VCaP (cell line): Measurements from ENCODE around the gene CBX3.
"Not testable (repeated sequence)": the region's sequence is repeated elsewhere in the genome, so short reads cannot be mapped to it uniquely, and the experiment has no call there.

Experiments
- H3K27ac ChIP-seq: fragments of 450-650 bp; 2 replicates; pipeline ENCODE4 v1.5.1; 2017
- TF ChIP-seq, protein P1 (sequence below): fragments of 450-650 bp; conservative IDR thresholded peaks from 2 replicates; pipeline ENCODE4 v1.5.1; 2017; ENCODE audit warnings: mild to moderate bottlenecking, moderate library complexity

Gene CBX3

DNA sequence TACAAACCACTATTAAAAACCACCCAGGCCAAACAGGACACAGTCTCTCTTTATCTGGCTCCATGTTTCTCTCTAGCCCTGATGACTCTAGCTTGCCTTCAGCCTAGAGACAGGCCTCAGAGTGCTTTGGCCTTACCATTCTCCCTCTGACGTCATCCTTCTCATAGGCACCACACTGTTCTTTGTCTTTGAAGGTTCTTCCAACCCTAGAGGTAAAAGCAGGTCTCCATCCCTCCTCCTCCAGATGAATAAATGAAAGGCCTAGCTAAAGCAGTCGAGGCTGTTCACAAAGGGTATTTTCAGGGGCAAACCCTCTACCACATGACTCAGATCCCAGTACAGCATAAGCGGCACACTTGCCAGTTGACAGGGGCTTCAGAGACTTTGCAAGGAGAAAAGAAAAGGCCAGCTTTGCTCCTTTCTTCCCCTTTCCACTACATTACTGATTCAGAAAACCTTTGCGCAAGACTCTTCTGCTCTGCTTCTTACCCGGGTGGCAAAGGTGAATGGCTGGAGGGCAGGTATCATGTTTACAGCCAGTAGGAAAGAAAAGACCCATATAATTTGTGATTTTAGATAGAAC is 34.8 kb upstream of the CBX3 start:
- peak overlapping the region; percentile 85 for H3K27ac ChIP-seq

DNA sequence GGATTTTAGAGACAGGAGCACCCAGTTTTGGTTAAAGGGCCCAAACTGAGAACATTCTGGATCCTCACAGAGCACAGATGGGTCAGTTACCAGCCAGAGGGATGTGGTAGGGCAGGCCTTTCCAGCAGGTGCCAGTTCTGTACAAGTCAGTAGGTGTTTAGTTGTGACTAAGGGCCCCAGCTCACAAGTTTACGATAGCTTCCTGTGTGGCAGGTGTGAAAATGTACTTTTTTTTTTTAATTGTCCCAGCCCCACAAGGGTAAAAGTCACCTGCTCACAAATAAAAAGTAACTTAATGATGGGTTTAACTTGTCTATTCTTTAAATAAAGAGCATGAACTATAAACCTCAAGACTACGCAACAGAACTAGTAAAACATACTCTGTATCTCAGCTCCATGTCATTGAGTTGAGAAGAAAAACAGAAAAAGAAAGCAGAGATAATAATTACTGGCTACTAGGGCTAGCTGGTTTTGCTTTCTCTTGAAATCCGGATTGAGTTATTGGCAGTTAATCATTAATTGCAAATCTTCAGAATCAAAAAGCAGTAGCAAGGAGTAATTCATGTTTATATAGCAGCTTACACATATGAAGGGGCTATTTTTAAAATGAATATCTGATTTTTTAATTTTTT is 34.1 kb upstream of the CBX3 start:
- TF ChIP-seq, protein P1, sequence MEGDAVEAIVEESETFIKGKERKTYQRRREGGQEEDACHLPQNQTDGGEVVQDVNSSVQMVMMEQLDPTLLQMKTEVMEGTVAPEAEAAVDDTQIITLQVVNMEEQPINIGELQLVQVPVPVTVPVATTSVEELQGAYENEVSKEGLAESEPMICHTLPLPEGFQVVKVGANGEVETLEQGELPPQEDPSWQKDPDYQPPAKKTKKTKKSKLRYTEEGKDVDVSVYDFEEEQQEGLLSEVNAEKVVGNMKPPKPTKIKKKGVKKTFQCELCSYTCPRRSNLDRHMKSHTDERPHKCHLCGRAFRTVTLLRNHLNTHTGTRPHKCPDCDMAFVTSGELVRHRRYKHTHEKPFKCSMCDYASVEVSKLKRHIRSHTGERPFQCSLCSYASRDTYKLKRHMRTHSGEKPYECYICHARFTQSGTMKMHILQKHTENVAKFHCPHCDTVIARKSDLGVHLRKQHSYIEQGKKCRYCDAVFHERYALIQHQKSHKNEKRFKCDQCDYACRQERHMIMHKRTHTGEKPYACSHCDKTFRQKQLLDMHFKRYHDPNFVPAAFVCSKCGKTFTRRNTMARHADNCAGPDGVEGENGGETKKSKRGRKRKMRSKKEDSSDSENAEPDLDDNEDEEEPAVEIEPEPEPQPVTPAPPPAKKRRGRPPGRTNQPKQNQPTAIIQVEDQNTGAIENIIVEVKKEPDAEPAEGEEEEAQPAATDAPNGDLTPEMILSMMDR: no peak
- peak overlapping the region; percentile 85 for H3K27ac ChIP-seq

More for the DNA sequence above, 34.8 kb upstream of the CBX3 start:
- TF ChIP-seq, protein P1: no peak

DNA sequence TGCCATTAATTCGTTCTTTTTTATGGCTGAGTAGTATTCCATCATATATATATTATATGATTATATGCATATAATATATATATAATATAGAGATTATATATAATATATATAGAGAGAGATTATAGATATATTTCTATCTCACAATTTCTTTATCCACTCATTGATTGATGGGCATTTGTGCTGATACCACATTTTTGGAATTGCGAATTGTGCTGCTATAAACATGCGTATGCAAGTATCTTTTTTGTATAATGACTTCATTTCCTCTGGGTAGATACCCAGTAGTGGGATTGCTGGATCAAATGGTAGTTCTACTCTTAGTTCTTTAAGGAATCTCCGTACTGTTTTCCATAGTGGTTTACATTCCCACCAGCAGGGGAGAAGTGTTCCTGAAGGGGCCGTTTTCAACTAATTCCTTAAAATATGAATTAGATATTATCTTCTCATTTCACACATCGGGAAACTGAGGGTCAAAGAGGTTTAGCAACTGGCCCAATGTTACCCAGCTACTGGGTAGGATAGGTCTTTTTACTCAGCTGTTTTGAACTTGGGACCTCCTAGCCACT is 33.0 kb upstream of the CBX3 start:
- TF ChIP-seq, protein P1: no peak
- peak overlapping the region; percentile 85; the same call in 1 of the 2 replicates for H3K27ac ChIP-seq

DNA sequence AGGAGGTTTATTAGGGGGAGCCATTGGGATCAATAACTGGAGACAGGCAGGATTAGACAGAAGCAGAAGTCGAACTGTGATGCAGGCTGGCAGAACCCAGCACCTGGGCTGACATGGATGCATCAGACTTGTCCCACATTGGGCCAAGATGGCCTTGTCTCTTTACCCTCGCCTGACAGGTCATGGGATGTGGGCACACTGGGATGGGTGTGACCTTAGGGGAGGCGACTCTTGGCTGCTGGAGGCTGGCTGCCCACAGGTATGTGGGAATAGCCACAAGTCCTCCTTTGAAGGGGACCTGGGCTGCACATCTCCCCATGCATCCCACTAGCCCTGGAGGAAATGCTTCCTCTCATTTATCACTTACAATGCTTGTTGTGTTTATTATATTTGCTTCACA is 32.3 kb upstream of the CBX3 start:
- TF ChIP-seq, protein P1: no peak
- H3K27ac ChIP-seq: no peak overlapping the region; the same call in 1 of the 2 replicates

DNA sequence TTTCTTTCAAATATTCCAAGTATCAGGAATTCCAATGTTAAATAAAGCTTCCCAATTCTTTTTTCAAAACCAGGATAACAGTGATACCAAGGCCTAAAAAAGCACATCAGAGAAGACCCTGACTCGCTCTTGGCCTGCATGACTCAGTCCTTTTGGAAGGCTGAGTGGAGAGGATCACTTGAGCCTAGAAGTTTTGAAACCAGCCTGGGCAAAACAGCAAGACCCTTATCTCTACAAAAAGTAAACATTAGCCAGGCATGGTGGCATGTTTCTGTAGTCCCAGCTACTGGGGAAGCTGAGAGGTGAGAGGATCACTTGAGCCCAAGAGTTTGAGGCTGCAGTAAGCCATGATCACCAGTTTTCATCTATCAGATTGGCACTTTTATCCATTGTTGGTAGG is 30.9 kb upstream of the CBX3 start:
- TF ChIP-seq, protein P1: no peak
- no peak overlapping the region for H3K27ac ChIP-seq

DNA sequence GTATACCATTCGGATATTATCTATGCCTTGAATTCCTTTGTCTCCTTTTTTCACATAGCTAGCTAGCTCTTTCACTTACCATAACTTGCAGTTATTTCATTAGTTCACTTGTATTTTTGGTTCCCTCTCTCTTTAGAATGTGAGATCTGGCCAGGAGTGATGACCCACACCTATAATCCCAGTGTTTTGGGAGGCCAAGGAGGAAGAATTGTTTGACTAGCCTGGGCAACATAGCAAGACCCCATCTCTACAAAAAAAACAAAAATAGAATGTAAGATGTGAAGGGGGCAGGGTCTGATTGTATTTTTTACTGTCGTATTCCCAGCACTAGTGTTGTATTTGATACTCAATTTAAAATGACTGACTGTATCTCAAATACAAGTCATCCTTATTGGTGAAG is 29.9 kb upstream of the CBX3 start:
- no peak overlapping the region for H3K27ac ChIP-seq
- TF ChIP-seq, protein P1: no peak

DNA sequence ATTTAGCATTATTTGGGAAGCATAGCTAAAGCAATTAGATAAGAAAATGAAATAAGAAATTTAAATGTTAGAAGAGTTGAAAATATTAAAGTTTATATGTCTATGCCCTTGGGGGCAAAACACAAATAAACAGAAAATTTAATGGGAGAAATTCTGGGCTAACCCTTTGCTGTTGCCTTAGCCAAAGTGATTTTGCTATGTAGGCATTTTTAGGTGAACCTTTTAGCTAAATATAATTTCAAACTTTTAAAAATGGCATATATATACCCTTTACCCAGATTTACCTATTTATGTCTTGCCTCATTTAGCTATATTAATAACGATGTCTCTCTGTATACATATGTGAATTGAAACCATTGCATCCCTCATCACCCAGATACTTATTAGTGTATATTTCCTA is 29.5 kb upstream of the CBX3 start:
- no peak overlapping the region for H3K27ac ChIP-seq
- TF ChIP-seq, protein P1: no peak

DNA sequence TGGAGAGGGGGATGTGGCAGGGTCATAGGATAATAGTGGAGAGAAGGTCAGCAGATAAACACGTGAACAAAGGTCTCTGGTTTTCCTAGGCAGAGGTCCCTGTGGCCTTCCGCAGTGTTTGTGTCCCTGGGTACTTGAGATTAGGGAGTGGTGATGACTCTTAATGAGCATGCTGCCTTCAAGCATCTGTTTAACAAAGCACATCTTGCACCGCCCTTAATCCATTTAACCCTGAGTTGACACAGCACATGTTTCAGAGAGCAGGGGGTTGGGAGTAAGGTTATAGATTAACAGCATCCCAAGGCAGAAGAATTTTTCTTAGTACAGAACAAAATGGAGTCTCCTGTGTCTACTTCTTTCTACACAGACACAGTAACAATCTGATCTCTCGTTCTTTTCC is 25.6 kb upstream of the CBX3 start:
- not testable (repeated sequence) for H3K27ac ChIP-seq

DNA sequence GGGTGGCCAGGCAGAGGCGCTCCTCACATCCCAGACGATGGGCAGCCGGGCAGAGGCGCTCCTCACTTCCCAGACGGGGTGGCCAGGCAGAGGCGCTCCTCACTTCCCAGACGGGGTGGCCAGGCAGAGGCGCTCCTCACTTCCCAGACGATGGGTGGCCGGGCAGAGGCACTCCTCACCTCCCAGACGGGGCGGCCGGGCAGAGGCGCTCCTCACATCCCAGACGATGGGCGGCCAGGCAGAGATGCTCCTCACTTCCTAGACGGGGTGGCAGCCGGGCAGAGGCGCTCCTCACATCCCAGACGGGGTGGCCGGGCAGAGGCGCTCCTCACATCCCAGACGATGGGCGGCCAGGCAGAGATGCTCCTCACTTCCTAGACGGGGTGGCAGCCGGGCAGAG is 24.8 kb upstream of the CBX3 start:
- H3K27ac ChIP-seq: not testable (repeated sequence)

DNA sequence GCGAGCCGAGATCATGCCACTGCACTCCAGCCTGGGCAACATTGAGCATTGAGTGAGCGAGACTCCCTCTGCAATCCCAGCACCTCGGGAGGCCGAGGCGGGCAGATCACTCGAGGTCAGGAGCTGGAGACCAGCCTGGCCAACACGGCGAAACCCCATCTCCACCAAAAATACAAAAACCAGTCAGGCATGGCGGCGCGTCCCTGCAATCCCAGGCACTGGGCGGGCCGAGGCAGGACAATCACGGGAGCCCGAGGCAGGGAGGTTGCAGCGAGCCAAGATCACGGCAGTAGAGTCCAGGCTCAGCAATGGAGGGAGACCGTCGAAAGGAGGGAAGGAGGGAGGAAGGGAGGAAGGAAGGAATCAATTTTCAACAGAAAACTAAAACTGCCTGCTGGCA is 24.3 kb upstream of the CBX3 start:
- H3K27ac ChIP-seq: not testable (repeated sequence)
